HCT116 (cell line): ENCODE results near the gene TOR4A. TPM values are rescaled to one million over a fixed set of nuclear protein-coding genes. Genes with fewer than 3 reads are reported as not detected.
"Not testable (repeated sequence)": the region's sequence is repeated elsewhere in the genome, so short reads cannot be mapped to it uniquely, and the experiment has no call there.

Experiments used
- ATAC-seq: fragments of 200-7000 bp; cut with Tn5 transposase; 2 replicates; pipeline ENCODE4 v1.9.1; 2020; ENCODE audit warnings: mild to moderate bottlenecking, moderate library complexity
- BruUV-seq: library from RNA; stranded (reverse); fragments of 400-500 nt; replicated peaks from 2 replicates; lab custom pipeline; 2021; lab: Mats Ljungman, UMichigan
- CTCF ChIA-PET: fragments of 300-600 bp; sonication (Branson Sonifier 250); formaldehyde crosslinking; loops from one replicate; lab custom pipeline; 2021; ENCODE audit warnings: antibody characterized with exemption; lab: Charles Lee
- POLR2A ChIA-PET: fragments of 300-600, 350-600 bp; sonication (Branson Sonifier 250); formaldehyde crosslinking; loops from one replicate; lab custom pipeline; 2021; ENCODE audit warnings: antibody characterized with exemption; lab: Charles Lee
- RAD21 ChIA-PET, 2 experiments: fragments of 300-600 bp; sonication (Branson Sonifier 250); formaldehyde crosslinking; loops; one replicate each; lab custom pipeline; 2023; ENCODE audit warnings: low total read pairs in 2 of 2; ENCODE audit not compliant: uncharacterized antibody in 2 of 2, unreplicated experiment in 2 of 2, low non-redundant PET in 1 of 2; lab: Charles Lee
- DNase-seq: peaks from one replicate; pipeline ENCODE4 v3.0.0-alpha.2; 2010; ENCODE audit warnings: low read depth, low spot score
- H2AFZ ChIP-seq: fragments of 200-600 bp; shearing (Covaris generic), sonication (generic); 2 replicates; pipeline ENCODE4 v1.6.1; 2017; ENCODE audit warnings: low read depth, mixed run types, mixed read lengths, antibody characterized with exemption, low read length; ENCODE audit not compliant: poor library complexity, severe bottlenecking
- H3K27ac ChIP-seq: 2 replicates; pipeline ENCODE4 v1.5.1; 2012; ENCODE audit warnings: low read depth, low read length
- H3K27me3 ChIP-seq: fragments of 200-600 bp; sonication (generic); 2 replicates; pipeline ENCODE4 v1.6.1; 2016; ENCODE audit warnings: mixed run types, low read length, mixed read lengths; ENCODE audit not compliant: insufficient read depth
- H3K36me3 ChIP-seq, 2 experiments: fragments of 200-500 bp in 1 of 2; fragments of 200-600 bp in 1 of 2; sonication (Bioruptor generic) in 1 of 2; sonication (generic) in 1 of 2; 2 replicates each; pipeline versions ENCODE4 v1.5.1 to v1.6.1; 2014 to 2016; ENCODE audit warnings: low read length in 2 of 2, inconsistent platforms in 1 of 2, mixed read lengths in 1 of 2, mixed run types in 1 of 2; ENCODE audit not compliant: insufficient read depth in 2 of 2, control insufficient read depth in 1 of 2
- H3K4me1 ChIP-seq, 2 experiments: fragments of 200-600 bp in 1 of 2; sonication (generic) in 1 of 2; 2 replicates each; pipeline versions ENCODE4 v1.5.1 to v1.6.1; 2012 to 2017; ENCODE audit warnings: low read length in 2 of 2, inconsistent platforms in 1 of 2, mild to moderate bottlenecking in 1 of 2, mixed read lengths in 1 of 2, mixed run types in 1 of 2, moderate library complexity in 1 of 2; ENCODE audit not compliant: insufficient read depth in 2 of 2, control insufficient read depth in 1 of 2
- H3K4me2 ChIP-seq: fragments of 200-600 bp; sonication (generic); 2 replicates; pipeline ENCODE4 v1.6.1; 2017; ENCODE audit warnings: mixed run types, low read length, mixed read lengths
- H3K4me3 ChIP-seq, 2 experiments: fragments of 200-600 bp in 1 of 2; sonication (generic) in 1 of 2; replicated peaks in 1 of 2; 2 replicates each; pipeline ENCODE4 v1.5.1; 2011 to 2016; ENCODE audit warnings: low read length in 2 of 2, control low read depth in 1 of 2, low read depth in 1 of 2, mild to moderate bottlenecking in 1 of 2, mixed read lengths in 1 of 2, mixed run types in 1 of 2
- H3K79me2 ChIP-seq: fragments of 200-600 bp; sonication (generic); 2 replicates; pipeline ENCODE4 v1.6.1; 2017; ENCODE audit warnings: mild to moderate bottlenecking, mixed run types, low read length, moderate library complexity, mixed read lengths; ENCODE audit not compliant: insufficient read depth
- H3K9ac ChIP-seq: fragments of 200-600 bp; sonication (generic); 2 replicates; pipeline ENCODE4 v1.6.1; 2016; ENCODE audit warnings: low read length, mixed read lengths
- H3K9me2 ChIP-seq: fragments of 200-600 bp; sonication (generic), shearing (Covaris generic); 2 replicates; pipeline ENCODE4 v1.6.1; 2017; ENCODE audit warnings: mixed run types, mild to moderate bottlenecking, moderate library complexity; ENCODE audit not compliant: insufficient read depth
- H3K9me3 ChIP-seq, 2 experiments: fragments of 200-500 bp in 1 of 2; fragments of 200-600 bp in 1 of 2; sonication (Bioruptor generic) in 1 of 2; sonication (generic) in 1 of 2; 2 replicates each; pipeline ENCODE4 v1.6.1; 2014 to 2017; ENCODE audit warnings: low read length in 2 of 2, mixed read lengths in 2 of 2, inconsistent platforms in 1 of 2, low read depth in 1 of 2, mild to moderate bottlenecking in 1 of 2, mixed run types in 1 of 2, moderate library complexity in 1 of 2; ENCODE audit not compliant: control insufficient read depth in 1 of 2, insufficient read depth in 1 of 2
- H4K20me1 ChIP-seq: fragments of 200-600 bp; sonication (generic), shearing (Covaris generic); 2 replicates; pipeline ENCODE4 v1.6.1; 2017; ENCODE audit warnings: mixed run types, mild to moderate bottlenecking, moderate library complexity; ENCODE audit not compliant: insufficient read depth
- CBX3 ChIP-seq: IDR thresholded peaks from 2 replicates; pipeline ENCODE4 v1.6.1; 2012; ENCODE audit warnings: low read depth
- ZFX ChIP-seq: fragments of 450-650 bp; IDR thresholded peaks from 2 replicates; pipeline ENCODE4 v1.6.1; 2017
- intact Hi-C: fragments of 100-400 bp; cut with micrococcal nuclease; formaldehyde crosslinking; loops from 2 replicates; pipeline ENCODE4 v1.10.0; 2022
- total RNA-seq: library from RNA; stranded (reverse); gene quantifications from one replicate; pipeline ENCODE4 v1.2.1, GENCODE V29; 2021; ENCODE audit not compliant: unreplicated experiment

TOR4A gene
- total RNA-seq, 1 experiment from 2014 or later: 34.0 TPM

GRCh38 chr9:137242269-137243203, 35.0 kb upstream of the TOR4A start:
- ChIA-PET POLR2A (interaction anchor here (0.7 to 1.7 kb wide), 9 partner anchors 10 to 166 kb away, joined by 3 to 13 read pairs (median 3); partner anchors contain the start of genes NELFB, RNF224, TPRN and UAP1L1), CTCF (interaction anchor here (0.6 kb wide), 1 partner anchor 18 kb away, joined by 4 read pairs; no protein-coding TSS in a partner anchor), RAD21 (interaction anchor here in 1 of 2 experiments (0.6 kb wide), 1 partner anchor 44 kb away, joined by 4 read pairs; no protein-coding TSS in a partner anchor)
- DNase-seq (no peak), ATAC-seq (no peak)
- Histone ChIP-seq H4K20me1 (peaks cover 21% of the 10 kb centered on the region; the same call in 1 of the 2 replicates), H3K9me3 (no peaks in the 10 kb centered on the region), H3K27ac (peak overlapping the region; percentile 96), H3K79me2 (peaks cover 40% of the 10 kb centered on the region), H3K4me2 (peak overlapping the region; percentile 98), H3K9ac (peak overlapping the region; percentile 93), H3K4me1 (peaks cover 21 to 46% of the 10 kb centered on the region in 2 experiments), H2AFZ (no peak overlapping the region), H3K27me3 (no peaks in the 10 kb centered on the region), H3K4me3 (peak overlapping the region; percentile 85 to 96), H3K36me3 (peaks cover 11 to 21% of the 10 kb centered on the region in 2 experiments), H3K9me2 (no peaks in the 10 kb centered on the region)
- BruUV-seq: no TSS peak
- intact Hi-C loops: no loop called here
- TF ChIP-seq ZFX (no peak), CBX3 (no peak)

DNA sequence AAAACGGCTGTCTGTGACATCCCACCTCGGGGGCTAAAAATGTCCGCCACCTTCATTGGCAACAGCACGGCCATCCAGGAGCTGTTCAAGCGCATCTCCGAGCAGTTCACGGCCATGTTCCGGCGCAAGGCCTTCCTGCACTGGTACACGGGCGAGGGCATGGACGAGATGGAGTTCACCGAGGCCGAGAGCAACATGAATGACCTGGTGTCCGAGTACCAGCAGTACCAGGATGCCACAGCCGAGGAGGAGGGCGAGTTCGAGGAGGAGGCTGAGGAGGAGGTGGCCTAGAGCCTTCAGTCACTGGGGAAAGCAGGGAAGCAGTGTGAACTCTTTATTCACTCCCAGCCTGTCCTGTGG, 34.3 kb upstream of the TOR4A start:
- H3K9me2 ChIP-seq, H3K27me3 ChIP-seq, H3K4me3 ChIP-seq, CTCF ChIA-PET, intact Hi-C loops, ATAC-seq, RAD21 ChIA-PET, H2AFZ ChIP-seq, BruUV-seq, H3K9ac ChIP-seq, DNase-seq, H3K9me3 ChIP-seq: not testable (repeated sequence)
- Histone ChIP-seq H3K79me2 (peaks cover 40% of the 10 kb centered on the region), H3K4me2 (0 out of 2 replicates have a peak overlapping the region, but pooled peaks have one; percentile 10), H4K20me1 (peaks cover 21% of the 10 kb centered on the region; the same call in 1 of the 2 replicates), H3K4me1 (peaks cover 15 to 39% of the 10 kb centered on the region in 2 experiments), H3K36me3 (peaks cover 11 to 21% of the 10 kb centered on the region in 2 experiments), H3K27ac (peak overlapping the region; percentile 11; the same call in 1 of the 2 replicates)
- POLR2A ChIA-PET: interaction anchor here (1.1 to 1.7 kb wide), 4 partner anchors 11 to 54 kb away, joined by 3 to 13 read pairs (median 3); partner anchors contain the start of genes NELFB and RNF224
